VCaP (cell line): ENCODE measurements around the gene SENP5.

Experiments
- H3K27ac ChIP-seq: fragments of 450-650 bp; 2 replicates; pipeline ENCODE4 v1.5.1; 2017
- CTCF ChIP-seq: fragments of 450-650 bp; conservative IDR thresholded peaks from 2 replicates; pipeline ENCODE4 v1.5.1; 2017; ENCODE audit warnings: mild to moderate bottlenecking, moderate library complexity

The SENP5 gene

GRCh38 chr3:196927571-196928453, 60.1 kb downstream of the SENP5 start:
- no peak overlapping the region for H3K27ac ChIP-seq
- TF ChIP-seq CTCF: no peak

- TF ChIP-seq CTCF: no peak
- H3K27ac ChIP-seq: no peak overlapping the region
These were observed 63.4 kb downstream of the SENP5 start for GRCh38 chr3:196931157-196931556.

GRCh38 chr3:196931828-196932587, 64.3 kb downstream of the SENP5 start:
- H3K27ac ChIP-seq: no peak overlapping the region

GRCh38 chr3:196932600-196932999, 64.9 kb downstream of the SENP5 start:
- no peak overlapping the region for H3K27ac ChIP-seq
- no peak for TF ChIP-seq CTCF

More at GRCh38 chr3:196931828-196932587, 64.3 kb downstream of the SENP5 start:
- no peak for TF ChIP-seq CTCF

- no peak overlapping the region for H3K27ac ChIP-seq
- no peak for TF ChIP-seq CTCF
These were observed 68.6 kb downstream of the SENP5 start for GRCh38 chr3:196936288-196936687.

- TF ChIP-seq CTCF: no peak
- H3K27ac ChIP-seq: no peak overlapping the region
These were observed 70.4 kb downstream of the SENP5 start for GRCh38 chr3:196938124-196938523.

GRCh38 chr3:196938576-196938975, 70.9 kb downstream of the SENP5 start:
- TF ChIP-seq CTCF: no peak
- H3K27ac ChIP-seq: no peak overlapping the region
